HCT116 (cell line): ENCODE measurements around the gene FRAT2.

Experiments used
- EZH2phosphoT487 ChIP-seq: fragments of 200-600 bp; IDR thresholded peaks from 2 replicates; pipeline ENCODE4 v1.6.1; 2018; ENCODE audit warnings: antibody characterized with exemption, borderline replicate concordance
- MAX ChIP-seq: IDR thresholded peaks from 2 replicates; pipeline ENCODE4 v1.6.1; 2012
- SP1 ChIP-seq: IDR thresholded peaks from 2 replicates; pipeline ENCODE4 v1.6.1; 2012; ENCODE audit warnings: low read depth
- TCF7L2 ChIP-seq: IDR thresholded peaks from 2 replicates; pipeline ENCODE4 v1.7.0; 2011; ENCODE audit warnings: borderline replicate concordance, inconsistent platforms; ENCODE audit not compliant: insufficient read depth, insufficient read length; ENCODE audit errors: extremely low read depth

- no peak for TF ChIP-seq TCF7L2
- TF ChIP-seq SP1 = no peak
- TF ChIP-seq MAX = no peak
- no peak for TF ChIP-seq EZH2phosphoT487
Measured at GRCh38 chr10:97307441-97307840, 27.1 kb downstream of the FRAT2 start.
